Colon (tissue), 2 donors: ENCODE data around the gene CHST11.

ENCODE experiments used
- FAIRE-seq: peaks from 2 replicates; lab custom pipeline; 2012; peaks lifted over from hg19 to GRCh38; lab: Jason Lieb, UNC
- donor health status: control.
- donor health status: control.

CHST11 gene

DNA sequence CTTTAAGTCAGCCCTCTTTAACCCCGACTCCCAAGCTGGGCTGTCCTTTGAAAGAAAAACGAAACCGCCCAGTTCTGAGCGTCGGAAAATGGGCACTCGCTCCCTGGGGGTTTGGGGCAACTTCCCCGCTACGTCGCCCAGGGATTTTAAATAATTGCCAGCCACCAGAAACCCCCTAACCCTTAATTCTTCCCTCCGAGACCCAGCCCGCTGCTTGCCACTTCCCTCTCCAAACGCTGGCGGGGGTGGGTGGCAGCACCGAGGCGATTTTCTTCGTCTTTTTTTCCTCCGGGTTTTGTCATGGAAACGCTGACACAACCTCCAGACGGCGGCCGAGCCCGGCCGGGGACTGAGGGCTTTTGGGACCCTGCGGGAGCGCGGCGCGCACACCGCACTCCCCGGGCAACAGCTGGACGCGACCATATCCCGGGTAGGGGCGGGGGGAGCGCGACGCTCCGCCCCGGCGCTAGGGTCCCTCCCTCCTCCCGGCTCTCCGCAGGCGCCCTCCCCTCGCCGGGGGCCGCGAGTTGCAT is at the start of gene CHST11:
Gene CHST11 (plus strand): TSS at position 532 of the 533 bp plus-strand sequence.
- FAIRE-seq = no peak

DNA sequence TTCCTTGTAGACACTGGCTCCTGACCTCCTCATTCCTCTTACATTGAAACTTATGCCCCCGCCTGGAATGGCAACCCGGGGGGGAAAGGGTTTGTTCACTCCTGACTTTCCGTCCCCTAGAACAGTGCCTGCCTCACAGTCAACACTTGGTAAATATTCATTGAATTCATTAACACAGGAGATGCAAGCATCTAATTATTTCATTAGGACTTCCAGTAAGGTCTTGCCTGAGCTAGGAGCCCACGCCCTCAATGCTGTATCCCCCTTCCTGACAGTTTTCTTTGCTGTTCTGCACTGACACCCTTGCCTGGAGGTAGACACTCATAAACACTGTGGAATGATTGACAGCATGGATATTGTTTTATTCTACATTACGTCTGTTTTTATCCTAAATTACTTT is 49.3 kb upstream of the CHST11 start:
- no peak for FAIRE-seq

DNA sequence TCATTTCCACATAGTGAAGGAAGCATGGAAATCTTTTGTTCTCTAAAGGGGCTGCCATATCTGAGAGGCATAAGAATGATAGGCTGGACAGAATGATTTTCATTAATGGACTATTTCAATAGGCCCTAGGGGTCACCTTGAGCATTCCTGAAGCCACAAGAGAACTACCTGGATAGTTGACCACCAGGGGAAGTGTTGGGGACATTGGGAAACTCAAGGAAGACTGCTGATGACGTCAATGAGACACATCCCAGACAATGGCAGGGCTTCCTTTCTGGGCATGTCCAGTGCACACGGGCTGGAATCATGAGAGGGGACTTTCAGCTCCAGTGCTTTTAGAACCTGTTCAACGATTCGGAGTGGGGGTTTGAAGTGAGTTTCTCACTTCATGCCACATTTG is 48.8 kb upstream of the CHST11 start:
- no peak for FAIRE-seq

DNA sequence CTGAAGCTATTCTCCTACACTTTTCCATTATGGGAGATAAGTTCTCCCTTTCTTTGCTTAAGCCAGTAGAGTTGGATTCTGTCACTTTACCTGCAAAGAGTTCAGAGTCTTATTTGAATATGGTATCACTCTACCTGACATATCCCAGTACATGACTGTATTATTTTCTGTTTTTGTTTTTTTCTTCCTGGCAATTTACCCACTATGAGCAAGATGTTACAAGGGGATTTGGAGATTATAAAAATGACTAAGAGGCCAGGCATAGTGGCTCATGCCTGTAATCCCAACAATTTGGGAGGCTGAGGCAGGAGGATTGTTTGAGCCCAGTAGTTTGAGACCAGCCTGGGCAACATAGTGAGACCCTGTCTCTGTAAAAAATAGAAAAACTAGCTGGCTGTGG is 46.4 kb upstream of the CHST11 start:
- FAIRE-seq = no peak

DNA sequence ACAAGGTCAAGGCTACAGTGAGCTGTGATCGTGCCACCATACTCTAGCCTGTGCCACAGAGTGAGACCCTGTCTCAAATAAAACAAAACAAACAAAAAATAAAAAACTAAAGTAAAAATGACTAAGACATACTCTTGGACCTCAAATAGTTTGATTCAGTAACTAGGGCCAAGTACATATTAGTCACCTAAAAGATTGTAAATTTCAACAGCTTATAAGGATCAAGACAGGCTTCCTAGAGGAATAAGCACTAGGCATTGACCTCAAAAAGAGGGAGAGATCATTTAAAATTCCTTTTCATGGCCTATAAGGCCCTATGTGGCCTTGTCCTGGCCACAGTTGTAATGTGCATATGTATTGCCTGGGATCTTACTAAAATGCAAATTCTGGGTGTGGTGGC is 46.0 kb upstream of the CHST11 start:
- FAIRE-seq = no peak

DNA sequence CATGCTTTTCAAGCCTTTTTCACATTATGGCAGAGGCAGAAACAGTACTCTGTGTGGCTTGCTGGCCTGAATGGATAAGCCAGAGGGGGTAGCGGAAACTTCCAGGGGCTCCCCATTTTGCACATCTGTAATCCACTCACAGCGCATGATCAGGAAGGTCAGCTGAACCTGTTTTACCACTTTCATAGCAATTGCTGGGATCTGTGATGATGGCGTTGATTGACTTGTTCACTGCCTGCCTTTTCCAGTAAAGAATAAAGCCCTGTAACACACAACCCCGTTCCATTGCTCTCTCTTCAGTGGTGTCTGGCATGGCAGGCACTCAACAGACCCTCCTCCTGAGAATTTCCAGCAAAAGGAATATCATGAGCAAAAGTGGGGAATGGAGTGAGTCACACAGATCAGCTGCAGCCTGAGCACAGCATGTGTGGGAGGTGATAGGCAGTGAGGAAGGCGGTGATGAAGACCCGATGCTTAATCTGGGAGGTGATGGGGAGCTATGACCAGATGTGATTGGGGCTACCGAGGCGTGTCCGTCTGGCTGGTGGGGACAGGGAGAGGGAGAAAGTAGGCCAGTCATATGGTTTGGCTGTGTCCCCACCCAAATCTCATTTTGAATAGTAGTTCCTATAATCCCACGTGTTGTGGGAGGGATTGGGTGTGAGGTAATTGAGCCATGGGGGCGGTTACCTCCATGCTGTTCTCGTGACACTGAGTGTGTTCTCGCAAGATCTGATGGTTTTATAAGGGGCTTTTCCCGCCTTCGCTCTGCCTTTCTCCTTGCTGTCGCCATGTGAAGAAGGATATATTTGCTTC is 44.7 kb upstream of the CHST11 start:
- no peak for FAIRE-seq

DNA sequence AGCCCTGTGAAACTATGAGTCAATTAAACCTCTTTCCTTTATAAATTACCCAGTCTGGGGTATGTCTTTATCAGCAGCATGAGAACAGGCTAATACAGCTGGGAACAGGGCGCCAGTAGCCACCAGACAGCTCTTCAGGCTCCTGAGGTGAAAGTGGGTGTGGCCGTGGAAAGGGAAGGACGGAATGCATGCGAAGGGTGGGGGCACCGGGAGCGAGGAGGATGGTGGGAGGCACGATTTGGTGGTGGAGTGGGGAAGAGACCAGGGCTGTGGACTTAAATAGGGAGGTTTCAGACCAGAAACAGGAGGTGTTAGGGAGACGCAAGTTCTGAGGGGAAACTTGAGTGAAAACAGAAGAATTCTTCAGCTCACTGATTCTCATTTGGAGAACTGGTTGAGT is 44.1 kb upstream of the CHST11 start:
- no peak for FAIRE-seq

DNA sequence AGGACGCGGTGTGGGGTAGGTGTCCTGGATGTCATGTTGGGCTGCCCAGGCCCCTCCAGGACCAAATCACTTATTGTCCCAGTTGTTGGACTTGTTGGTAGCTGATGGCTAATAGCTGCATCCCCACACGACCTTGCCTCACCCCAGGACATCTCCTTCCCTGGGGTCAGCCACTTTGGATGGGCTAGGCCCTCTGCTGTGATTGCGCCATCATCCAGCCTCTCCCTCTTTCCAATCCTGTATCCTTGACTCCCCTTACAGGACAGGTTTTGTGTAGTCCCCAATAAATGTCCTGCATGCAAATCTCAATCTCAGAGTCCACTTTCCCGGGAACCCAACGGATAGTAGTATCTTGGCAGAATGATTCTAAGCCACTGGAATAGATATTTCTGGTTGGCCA is 43.4 kb upstream of the CHST11 start:
- no peak for FAIRE-seq

DNA sequence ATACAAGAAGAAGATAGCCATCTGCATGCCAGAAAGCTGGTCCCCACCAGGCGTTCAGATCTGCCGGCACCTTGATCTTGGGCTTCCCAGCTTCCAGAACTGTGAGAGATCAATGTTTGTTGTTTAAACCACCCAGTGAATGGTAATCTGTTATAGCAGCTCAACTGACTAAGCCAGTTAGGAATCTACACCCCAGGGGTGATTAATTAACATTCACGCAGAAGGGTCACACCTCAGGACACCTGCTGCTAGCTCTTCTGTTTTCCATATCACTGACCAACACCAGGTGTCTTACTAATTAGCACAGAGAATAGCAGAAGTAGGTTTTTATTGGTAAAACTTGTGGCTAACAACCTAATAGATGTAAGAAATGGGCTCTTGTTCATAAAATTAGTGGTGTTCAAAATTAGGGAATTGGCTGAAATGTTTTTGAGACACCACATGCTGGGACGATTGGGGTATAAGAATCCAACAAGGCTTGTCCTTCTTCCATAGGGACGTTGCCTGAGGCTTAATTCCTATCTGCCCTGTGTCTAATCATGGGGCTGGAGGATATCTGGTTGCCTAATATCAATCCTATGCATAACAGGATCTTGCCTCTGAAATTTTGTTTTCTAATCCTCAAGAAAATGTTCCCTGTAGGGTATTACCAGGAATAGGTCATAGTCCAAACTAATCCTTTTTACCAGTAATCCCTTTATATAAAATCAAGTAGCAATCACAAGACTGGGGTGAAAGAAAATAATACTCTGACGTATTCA is 42.0 kb upstream of the CHST11 start:
- no peak for FAIRE-seq

DNA sequence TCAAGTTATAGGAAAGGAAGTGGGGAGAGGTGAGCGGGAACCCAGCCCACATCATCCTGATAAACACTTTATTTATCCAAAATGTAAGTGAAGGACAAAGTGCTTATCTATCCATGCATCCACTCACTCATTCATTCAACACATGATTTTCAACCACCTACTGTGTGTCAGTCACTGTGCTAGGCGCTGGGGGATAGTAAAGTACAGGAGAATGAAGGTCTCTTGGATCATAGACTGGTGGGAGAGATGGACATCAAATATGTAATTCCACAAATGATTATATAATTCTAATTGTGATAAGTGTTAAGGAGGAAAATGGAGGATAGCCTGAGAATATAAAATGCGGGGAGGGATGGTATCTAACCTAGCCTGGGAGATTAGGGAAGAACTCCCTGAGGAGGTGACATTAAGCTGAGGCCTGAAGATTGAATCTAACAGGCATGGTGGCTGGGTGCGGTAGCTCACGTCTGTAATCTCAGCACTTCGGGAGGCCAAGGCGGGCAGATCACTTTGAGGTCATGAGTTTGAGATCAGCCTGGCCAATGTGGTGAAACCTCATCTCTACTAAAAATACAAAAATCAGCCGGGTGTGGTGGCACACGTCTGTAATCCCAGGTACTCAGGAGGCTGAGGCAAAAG is 41.3 kb upstream of the CHST11 start:
- FAIRE-seq = no peak

DNA sequence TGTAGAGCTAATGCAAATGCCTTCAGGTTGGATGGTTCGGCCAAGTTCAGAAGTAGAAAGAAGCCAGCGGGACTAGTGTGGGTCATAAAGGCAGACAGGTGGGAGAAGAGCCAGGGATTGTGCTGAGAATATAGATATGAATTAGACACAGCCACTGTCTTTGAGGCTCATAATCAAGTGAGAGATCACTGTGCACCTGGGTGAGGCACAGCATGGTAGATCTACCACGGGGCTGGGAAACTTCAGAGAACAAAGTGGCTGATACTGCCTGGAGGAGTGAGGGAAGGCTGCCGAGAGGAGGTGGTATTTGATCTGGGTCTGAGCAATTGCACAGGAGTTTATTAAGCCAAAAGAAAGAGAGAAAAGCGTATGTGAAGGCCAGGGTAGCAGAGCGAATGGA is 40.6 kb upstream of the CHST11 start:
- no peak for FAIRE-seq

DNA sequence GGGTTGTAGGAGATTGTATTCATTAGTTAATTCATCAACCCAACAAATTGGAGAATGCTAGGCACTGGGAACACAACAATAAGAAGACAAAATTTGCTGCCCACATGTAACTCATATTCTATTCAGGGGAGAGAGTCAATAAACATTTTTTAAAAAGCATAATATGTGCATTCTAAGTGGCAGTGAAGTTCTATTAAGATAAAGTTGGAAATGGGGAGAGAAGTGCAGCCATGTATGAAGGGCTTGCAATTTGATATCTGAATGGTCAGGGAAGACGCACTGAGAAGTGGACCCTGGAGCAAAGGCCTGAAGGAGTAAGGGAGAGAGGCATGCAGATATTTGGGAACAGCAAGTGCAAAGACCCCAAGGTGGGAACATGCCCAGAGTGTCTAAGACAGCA is 40.2 kb upstream of the CHST11 start:
- no peak for FAIRE-seq

DNA sequence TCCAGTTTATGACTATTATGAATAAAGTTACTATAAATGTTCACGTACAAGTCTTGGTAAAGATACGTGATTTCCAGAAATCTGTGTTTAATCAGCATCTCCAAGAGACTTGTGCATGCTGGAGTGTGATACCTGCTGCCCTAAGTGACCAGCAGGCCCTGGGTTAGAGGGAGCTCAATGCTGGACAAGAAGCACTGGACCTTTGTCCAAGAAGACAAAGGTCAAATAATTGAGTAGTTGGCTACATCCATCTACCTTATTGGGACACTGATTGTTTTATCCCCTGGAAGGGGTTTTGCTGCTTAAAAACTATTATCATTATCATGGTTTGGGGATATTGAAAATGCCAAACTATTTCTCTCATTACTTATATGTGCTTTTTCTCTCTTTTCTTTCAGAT is 37.0 kb upstream of the CHST11 start:
- no peak for FAIRE-seq

DNA sequence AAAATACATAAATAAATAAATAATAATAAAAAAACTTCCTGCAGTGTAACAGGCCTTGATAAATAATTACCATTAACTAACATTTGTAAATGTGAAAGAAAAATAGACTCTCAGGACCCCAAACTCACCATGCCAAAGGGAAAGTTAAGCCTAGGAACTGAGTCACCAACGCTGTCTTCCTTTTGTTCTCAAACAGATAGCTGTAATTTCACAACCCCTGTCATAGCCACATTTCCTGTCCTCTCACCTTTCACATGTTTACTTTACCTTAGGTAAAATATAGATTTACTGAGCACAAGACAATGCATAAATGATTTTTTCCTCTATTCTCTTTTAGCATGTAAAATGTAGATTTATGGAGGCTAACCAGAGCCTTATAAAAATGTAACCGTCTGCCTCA is 35.9 kb upstream of the CHST11 start:
- no peak for FAIRE-seq

DNA sequence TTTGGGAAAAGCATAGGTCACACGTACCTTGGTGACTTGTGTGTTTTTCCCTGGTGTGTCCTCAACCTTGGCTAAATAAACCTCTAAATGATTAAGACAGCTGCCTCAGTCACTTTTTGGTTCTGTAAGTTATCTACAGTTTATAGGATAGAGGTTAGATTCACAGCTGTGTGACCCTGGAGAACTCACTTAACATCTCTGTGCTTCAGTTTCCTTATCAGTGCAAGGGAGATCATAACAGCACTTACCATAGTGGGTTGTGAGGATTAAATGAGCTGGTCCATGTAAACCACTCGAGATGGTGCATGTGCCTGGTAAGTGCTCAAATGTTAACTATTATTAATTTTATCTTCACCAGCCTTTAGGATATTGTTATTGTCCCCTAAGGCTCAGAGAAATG is 35.4 kb upstream of the CHST11 start:
- FAIRE-seq = no peak

DNA sequence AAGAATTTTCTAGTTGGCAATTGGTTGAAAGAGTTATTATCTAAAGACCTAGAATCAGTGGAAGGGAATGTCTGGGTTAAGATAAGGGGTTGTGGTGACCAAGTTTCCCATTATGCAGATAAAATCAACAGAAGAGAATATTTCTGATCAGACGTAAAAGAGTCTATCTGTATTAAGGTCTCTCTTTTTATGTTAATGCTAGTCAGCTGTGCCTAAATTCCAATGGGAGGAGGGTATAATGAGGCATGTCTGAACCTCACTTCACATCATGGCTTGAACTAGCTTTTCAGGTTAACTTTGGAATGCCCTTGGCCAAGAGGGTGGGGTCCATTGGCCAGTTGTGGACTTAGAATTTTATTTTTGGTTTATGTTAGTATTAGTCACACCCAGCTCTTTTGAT is 34.3 kb upstream of the CHST11 start:
- FAIRE-seq = no peak

DNA sequence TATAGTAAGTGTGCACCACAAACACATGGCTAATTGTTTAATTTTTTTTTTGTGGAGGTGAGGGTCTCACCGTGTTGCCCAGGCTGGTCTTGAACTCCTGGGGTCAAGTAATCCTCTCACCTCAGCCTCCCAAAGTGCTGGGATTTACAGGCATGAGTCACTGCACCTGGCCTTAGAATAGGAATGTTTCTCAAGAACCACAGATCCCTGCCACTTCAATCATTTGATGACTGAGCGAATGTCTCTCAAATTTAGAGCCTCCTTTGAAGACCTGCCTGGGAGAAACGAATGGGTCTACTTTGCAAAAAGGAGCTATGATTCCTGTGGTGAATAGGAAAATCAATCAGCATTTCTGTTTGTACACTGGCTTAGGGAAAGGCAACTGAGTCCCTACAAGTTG is 33.5 kb upstream of the CHST11 start:
- FAIRE-seq = no peak

DNA sequence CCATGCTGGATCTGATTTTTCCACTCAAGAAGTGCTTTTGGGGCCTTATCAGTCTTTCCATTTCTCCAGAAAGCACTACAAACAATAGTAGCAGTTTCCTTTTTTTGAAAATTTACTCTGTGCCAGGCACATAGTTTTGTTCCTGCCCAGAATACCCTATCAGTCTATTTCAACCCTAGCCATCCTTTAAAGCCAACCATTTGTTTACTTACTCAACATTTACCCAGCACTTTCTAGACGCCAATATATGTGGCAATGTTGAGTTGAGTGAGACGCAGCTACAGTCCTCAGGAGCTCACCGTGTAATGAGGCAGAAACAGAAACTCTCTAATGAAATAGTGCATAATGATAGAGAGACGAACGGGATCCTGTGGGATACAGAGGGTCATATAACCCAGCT is 32.9 kb upstream of the CHST11 start:
- FAIRE-seq = no peak

DNA sequence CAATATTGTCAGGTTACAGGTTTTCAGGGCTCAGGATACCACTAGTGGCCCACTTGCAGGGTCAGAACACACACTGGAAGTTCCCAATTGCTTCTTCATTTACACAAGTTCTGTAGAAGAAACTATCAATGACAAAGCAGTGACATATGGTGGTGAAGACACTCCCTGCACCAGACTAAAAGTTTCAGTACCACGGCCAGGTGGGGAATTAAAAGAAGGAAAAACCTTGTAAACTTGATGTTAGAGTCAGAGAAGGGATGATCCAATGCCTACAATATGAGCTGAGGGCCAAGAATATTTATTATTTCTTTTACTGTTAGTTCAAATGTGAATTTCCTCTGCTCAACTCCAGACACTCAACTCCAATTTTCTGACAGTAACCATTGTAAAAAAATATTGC is 31.8 kb upstream of the CHST11 start:
- FAIRE-seq = no peak

DNA sequence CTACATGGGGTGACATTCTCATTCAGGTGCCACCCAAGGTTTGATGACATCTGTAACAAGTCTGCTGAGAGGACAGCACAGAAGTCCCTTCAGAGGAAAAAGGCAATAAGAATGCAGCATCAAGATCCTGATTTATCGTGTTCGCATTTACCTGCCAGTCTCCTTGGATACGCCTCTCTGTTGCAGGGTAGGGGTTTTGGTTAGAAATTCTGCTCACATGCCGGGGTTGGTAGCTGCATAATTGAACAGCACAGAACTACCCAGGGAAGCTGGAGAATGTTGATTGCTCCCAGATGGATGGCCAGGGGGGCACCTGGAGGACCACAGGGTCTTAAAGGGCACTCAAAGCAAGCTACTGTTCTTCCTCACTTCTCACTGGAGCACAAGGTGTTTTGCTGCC is 31.1 kb upstream of the CHST11 start:
- no peak for FAIRE-seq

DNA sequence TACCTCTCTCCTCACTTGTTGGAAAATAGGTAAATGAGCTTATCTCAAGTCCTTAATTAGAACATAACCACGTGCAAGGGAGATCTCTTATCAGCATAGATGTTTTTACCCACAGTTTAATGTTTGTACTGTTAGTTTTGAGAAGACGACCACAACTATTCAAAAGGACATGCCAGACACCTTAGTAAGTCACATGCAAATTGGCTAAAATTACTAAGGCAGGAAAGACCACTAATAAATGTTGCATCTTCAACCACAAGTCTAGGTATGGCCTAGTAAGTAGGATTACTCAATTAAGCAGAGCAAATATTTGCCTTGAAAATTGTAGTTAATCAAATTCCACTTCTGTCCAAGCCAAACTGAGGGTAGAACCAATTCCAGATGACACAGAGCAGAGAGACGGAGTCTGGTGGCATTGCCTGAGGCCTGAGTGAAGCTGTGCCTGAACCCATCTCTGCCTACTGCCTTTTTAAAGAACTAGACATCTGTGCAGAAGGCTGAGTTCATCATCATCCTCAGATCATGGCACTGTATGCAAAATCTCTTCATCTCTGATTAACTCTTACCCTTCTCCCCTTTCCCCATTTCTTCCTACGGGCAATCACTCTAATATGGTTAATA is 29.7 kb upstream of the CHST11 start:
- FAIRE-seq = no peak

DNA sequence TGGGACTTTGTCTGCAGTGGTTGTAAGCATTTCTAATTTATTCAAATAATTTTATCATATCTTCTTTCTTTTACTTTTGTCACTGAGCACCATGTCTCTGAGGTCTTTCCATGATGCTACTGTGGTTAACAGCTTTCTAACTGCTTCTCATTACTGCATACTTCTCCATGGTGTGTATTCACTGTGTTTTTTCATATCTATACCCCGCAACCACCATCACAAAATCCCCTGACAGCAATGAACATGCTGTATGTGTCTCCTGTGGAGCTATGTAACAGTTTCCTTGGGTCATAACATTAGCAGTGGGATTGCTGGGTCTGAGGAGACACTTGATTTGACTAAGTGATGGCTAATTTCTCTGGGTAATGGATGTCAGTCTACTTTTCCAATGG is 29.2 kb upstream of the CHST11 start:
- FAIRE-seq = no peak

DNA sequence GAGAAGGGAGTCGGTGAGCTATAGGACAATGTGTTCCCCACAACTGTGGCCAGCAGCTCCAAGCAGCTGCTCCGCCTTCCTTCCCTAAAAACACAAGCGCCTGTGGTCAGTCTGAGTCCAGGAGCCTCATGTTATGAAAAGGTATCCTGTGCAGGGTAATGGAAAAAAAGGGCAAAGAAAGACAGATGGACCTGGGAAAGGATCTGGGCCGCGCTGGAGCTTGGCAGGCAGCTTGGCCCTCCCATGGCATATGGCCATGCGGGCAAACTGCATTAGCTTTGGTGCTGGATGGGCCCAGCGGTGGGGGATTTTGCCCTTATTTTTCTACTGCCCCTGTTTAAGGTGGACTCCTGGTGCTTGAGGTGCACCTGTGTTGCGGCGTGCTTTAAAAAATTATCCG is 23.7 kb upstream of the CHST11 start:
- FAIRE-seq = no peak
